ENCODE data around the gene BMX.

Gene BMX

GRCh38 chrX:15515931-15516330 lies 15.3 kb downstream of the BMX start:
- H3K27me3 ChIP-seq (ENCODE audit: insufficient read depth, low read depth, severe bottlenecking) = peaks cover 9% of the 10 kb centered on the region
- H3K36me3 ChIP-seq = no peaks in the 10 kb centered on the region
- no peak for TF ChIP-seq CTCF (IDR thresholded peaks at IDR 0.05; ENCODE audit: low read depth, low read length)
- H3K9me3 ChIP-seq (ENCODE audit: severe bottlenecking) = no peaks in the 10 kb centered on the region
- no peak for DNase-seq
- H3K4me3 ChIP-seq (ENCODE audit: low read depth, low read length) = no peak overlapping the region
- no peak overlapping the region for H3K27ac ChIP-seq

GRCh38 chrX:15522464-15522863 lies 21.9 kb downstream of the BMX start:
- DNase-seq = no peak
- H3K4me3 ChIP-seq (ENCODE audit: low read depth, low read length) = no peak overlapping the region
- H3K27me3 ChIP-seq (ENCODE audit: insufficient read depth, low read depth, severe bottlenecking) = peaks cover 19% of the 10 kb centered on the region

GRCh38 chrX:15523088-15523487 lies 22.5 kb downstream of the BMX start:
- no peaks in the 10 kb centered on the region for H3K9me3 ChIP-seq (ENCODE audit: severe bottlenecking)
- H3K4me3 ChIP-seq (ENCODE audit: low read depth, low read length) = no peak overlapping the region
- H3K27me3 ChIP-seq (ENCODE audit: insufficient read depth, low read depth, severe bottlenecking) = peaks cover 19% of the 10 kb centered on the region
- no peak for DNase-seq
- H3K36me3 ChIP-seq = no peaks in the 10 kb centered on the region
- H3K27ac ChIP-seq = no peak overlapping the region
- TF ChIP-seq CTCF (IDR thresholded peaks at IDR 0.05; ENCODE audit: low read depth, low read length) = no peak

More at GRCh38 chrX:15522464-15522863, 21.9 kb downstream of the BMX start:
- Histone ChIP-seq H3K9me3 (ENCODE audit: severe bottlenecking) (no peaks in the 10 kb centered on the region), H3K36me3 (no peaks in the 10 kb centered on the region), H3K27ac (no peak overlapping the region)
- no peak for TF ChIP-seq CTCF (IDR thresholded peaks at IDR 0.05; ENCODE audit: low read depth, low read length)

GRCh38 chrX:15524417-15524816 lies 23.8 kb downstream of the BMX start:
- H3K27me3 ChIP-seq (ENCODE audit: insufficient read depth, low read depth, severe bottlenecking) = peaks cover 17% of the 10 kb centered on the region
- no peaks in the 10 kb centered on the region for H3K36me3 ChIP-seq
- no peaks in the 10 kb centered on the region for H3K9me3 ChIP-seq (ENCODE audit: severe bottlenecking)
- DNase-seq = no peak
- TF ChIP-seq CTCF (IDR thresholded peaks at IDR 0.05; ENCODE audit: low read depth, low read length) = no peak
- H3K4me3 ChIP-seq (ENCODE audit: low read depth, low read length) = no peak overlapping the region
- no peak overlapping the region for H3K27ac ChIP-seq

- Histone ChIP-seq H3K27ac (no peak overlapping the region), H3K27me3 (ENCODE audit: insufficient read depth, low read depth, severe bottlenecking) (peaks cover 19% of the 10 kb centered on the region), H3K9me3 (ENCODE audit: severe bottlenecking) (no peaks in the 10 kb centered on the region), H3K4me3 (ENCODE audit: low read depth, low read length) (no peak overlapping the region), H3K36me3 (no peaks in the 10 kb centered on the region)
- DNase-seq = no peak
- TF ChIP-seq CTCF (IDR thresholded peaks at IDR 0.05; ENCODE audit: low read depth, low read length) = no peak
Measured at GRCh38 chrX:15525664-15526416, 25.2 kb downstream of the BMX start.

- no peak for TF ChIP-seq CTCF (IDR thresholded peaks at IDR 0.05; ENCODE audit: low read depth, low read length)
- Histone ChIP-seq H3K9me3 (ENCODE audit: severe bottlenecking) (no peaks in the 10 kb centered on the region), H3K4me3 (ENCODE audit: low read depth, low read length) (no peak overlapping the region), H3K27me3 (ENCODE audit: insufficient read depth, low read depth, severe bottlenecking) (peaks cover 19% of the 10 kb centered on the region), H3K27ac (no peak overlapping the region), H3K36me3 (no peaks in the 10 kb centered on the region)
- DNase-seq = no peak
Measured at GRCh38 chrX:15529165-15529564, 28.6 kb downstream of the BMX start.

Data from WERI-Rb-1 (cell line).